Osteoblast (primary cell): ENCODE data around the gene TUBB2B. TPM values are rescaled to one million over a fixed set of nuclear protein-coding genes. Genes with fewer than 3 reads are reported as not detected.

ENCODE experiments used
- DNase-seq: peaks from one replicate; pipeline ENCODE4 v3.0.0; 2011; ENCODE audit warnings: low spot score, mixed read lengths; ENCODE audit not compliant: insufficient read length; ENCODE audit errors: missing footprints
- H2AFZ ChIP-seq: 2 replicates; pipeline ENCODE4 v1.6.0; 2011; ENCODE audit warnings: mild to moderate bottlenecking, low read length
- H3K27ac ChIP-seq: 2 replicates; pipeline ENCODE4 v1.5.1; 2011; ENCODE audit warnings: mild to moderate bottlenecking, low read depth, low read length, moderate library complexity
- H3K27me3 ChIP-seq: 2 replicates; pipeline ENCODE4 v1.6.0; 2012; ENCODE audit warnings: mild to moderate bottlenecking, control low read depth, inconsistent platforms, low read length, moderate library complexity; ENCODE audit not compliant: insufficient read depth
- H3K36me3 ChIP-seq: 2 replicates; pipeline ENCODE4 v1.5.1; 2011; ENCODE audit warnings: mild to moderate bottlenecking, low read length, control low read depth, moderate library complexity; ENCODE audit not compliant: insufficient read depth
- H3K4me1 ChIP-seq: 2 replicates; pipeline ENCODE4 v1.5.1; 2011; ENCODE audit warnings: mild to moderate bottlenecking, low read length, control low read depth, moderate library complexity; ENCODE audit not compliant: insufficient read depth
- H3K4me2 ChIP-seq: 2 replicates; pipeline ENCODE4 v1.6.0; 2011; ENCODE audit warnings: mild to moderate bottlenecking, low read length; ENCODE audit not compliant: insufficient read depth
- H3K4me3 ChIP-seq: fragments of 200-600 bp; sonication (generic); 3 replicates; pipeline ENCODE4 v1.5.1; 2012; ENCODE audit warnings: mild to moderate bottlenecking, low read length, inconsistent platforms; ENCODE audit not compliant: insufficient read depth
- H3K79me2 ChIP-seq: 2 replicates; pipeline ENCODE4 v1.6.0; 2012; ENCODE audit warnings: mild to moderate bottlenecking, low read length, control low read depth, inconsistent platforms; ENCODE audit not compliant: insufficient read depth
- H3K9me3 ChIP-seq: 2 replicates; pipeline ENCODE4 v1.5.1; 2011; ENCODE audit warnings: low read depth, low read length, control low read depth
- H4K20me1 ChIP-seq: 2 replicates; pipeline ENCODE4 v1.6.0; 2012; ENCODE audit warnings: mild to moderate bottlenecking, low read length, control low read depth; ENCODE audit not compliant: insufficient read depth
- CTCF ChIP-seq: IDR thresholded peaks from 2 replicates; pipeline ENCODE4 v1.5.1; 2011; ENCODE audit warnings: mild to moderate bottlenecking, low read depth, low read length, moderate library complexity; ENCODE audit errors: extremely low read depth
- total RNA-seq: library from RNA; depleted of rRNA; stranded (reverse); fragments of >200 nt; gene quantifications from 2 replicates; pipeline ENCODE4 v1.2.3, GENCODE V29; 2012

The TUBB2B gene
- total RNA-seq, 1 donor, result 9.0 TPM

DNA sequence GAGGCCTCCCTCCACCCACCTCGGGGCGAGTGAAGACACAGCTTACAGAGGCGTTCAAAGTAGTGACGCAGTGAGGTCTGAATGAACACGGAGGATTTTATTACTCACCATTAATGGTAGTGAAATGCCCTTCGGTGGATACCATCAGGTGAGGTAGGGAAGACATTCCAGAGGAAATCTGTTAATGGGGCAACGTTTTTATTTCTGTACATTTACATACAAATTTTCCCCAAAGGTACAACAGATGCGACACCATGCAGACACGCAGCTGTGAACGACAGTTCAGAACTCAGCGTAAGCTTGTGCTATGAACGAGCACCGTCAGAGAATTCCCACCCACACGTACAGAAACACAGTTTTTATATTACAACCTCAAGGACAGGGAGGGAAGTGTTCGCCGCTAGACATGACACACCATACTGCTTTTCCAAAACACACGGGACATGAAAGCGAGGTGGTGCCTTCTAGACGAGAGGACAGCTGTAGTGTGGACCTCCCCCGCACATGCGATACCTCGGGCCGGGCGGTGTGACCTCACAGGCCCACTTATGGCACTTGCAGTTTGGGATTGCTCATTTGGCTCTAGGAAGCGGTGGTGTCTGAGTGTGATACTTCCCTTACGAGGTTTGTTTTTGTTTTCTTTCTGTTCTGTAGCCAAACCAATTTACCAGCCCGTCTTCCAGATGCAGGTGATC is 42.0 kb upstream of the TUBB2B start:
- no peak overlapping the region for H3K4me3 ChIP-seq
- H4K20me1 ChIP-seq, result peaks cover 12% of the 10 kb centered on the region
- TF ChIP-seq CTCF, result no peak
- no peak for DNase-seq
- peaks cover 20% of the 10 kb centered on the region for H3K79me2 ChIP-seq
- H2AFZ ChIP-seq, result no peak overlapping the region
- peaks cover 42% of the 10 kb centered on the region for H3K36me3 ChIP-seq
- no peak overlapping the region for H3K27ac ChIP-seq
- H3K9me3 ChIP-seq, result no peaks in the 10 kb centered on the region
- no peak overlapping the region for H3K4me2 ChIP-seq
- no peaks in the 10 kb centered on the region for H3K27me3 ChIP-seq
- no peaks in the 10 kb centered on the region for H3K4me1 ChIP-seq

DNA sequence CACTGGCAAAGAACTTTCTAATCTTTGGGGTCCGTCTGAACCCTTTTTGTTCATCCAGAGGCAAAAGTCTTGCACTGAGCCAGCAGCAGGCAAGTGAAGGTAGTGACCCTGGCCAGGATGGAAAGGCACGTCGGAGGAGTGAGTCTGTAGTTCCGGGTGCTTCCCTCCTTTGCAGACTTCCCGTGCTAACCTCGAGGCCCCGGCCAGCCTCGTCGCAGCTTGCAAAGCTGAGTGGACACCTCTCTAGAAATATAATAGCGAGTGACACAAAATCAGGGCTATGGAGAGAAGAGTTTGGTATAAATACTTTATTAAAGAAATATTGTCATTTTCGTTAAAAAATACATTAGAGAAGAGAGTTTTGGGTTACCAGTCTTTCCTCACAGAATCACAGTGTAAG is 41.2 kb upstream of the TUBB2B start:
- Histone ChIP-seq H3K79me2 (peaks cover 28% of the 10 kb centered on the region), H2AFZ (no peak overlapping the region), H3K36me3 (peaks cover 49% of the 10 kb centered on the region), H3K4me3 (no peak overlapping the region), H3K27ac (no peak overlapping the region), H3K4me2 (no peak overlapping the region), H3K4me1 (no peaks in the 10 kb centered on the region), H3K27me3 (no peaks in the 10 kb centered on the region), H4K20me1 (peaks cover 18% of the 10 kb centered on the region), H3K9me3 (no peaks in the 10 kb centered on the region)
- DNase-seq, result no peak
- TF ChIP-seq CTCF, result no peak

GRCh38 chr6:3267162-3267561 is 39.7 kb upstream of the TUBB2B start:
- peaks cover 51% of the 10 kb centered on the region for H3K36me3 ChIP-seq
- H3K79me2 ChIP-seq, result peaks cover 41% of the 10 kb centered on the region
- DNase-seq, result no peak
- H3K27ac ChIP-seq, result no peak overlapping the region
- H3K9me3 ChIP-seq, result no peaks in the 10 kb centered on the region
- no peak for TF ChIP-seq CTCF
- peaks cover 20% of the 10 kb centered on the region for H4K20me1 ChIP-seq
- no peaks in the 10 kb centered on the region for H3K27me3 ChIP-seq
- no peak overlapping the region for H2AFZ ChIP-seq
- no peaks in the 10 kb centered on the region for H3K4me1 ChIP-seq
- no peak overlapping the region for H3K4me2 ChIP-seq
- no peak overlapping the region for H3K4me3 ChIP-seq

GRCh38 chr6:3266170-3266569 is 38.7 kb upstream of the TUBB2B start:
- no peak overlapping the region for H3K4me3 ChIP-seq
- no peak overlapping the region for H3K27ac ChIP-seq
- H3K36me3 ChIP-seq, result peaks cover 41% of the 10 kb centered on the region
- no peak overlapping the region for H2AFZ ChIP-seq
- H3K4me2 ChIP-seq, result no peak overlapping the region
- no peaks in the 10 kb centered on the region for H3K27me3 ChIP-seq
- TF ChIP-seq CTCF, result no peak
- peaks cover 25% of the 10 kb centered on the region for H4K20me1 ChIP-seq
- peaks cover 51% of the 10 kb centered on the region for H3K79me2 ChIP-seq
- DNase-seq, result no peak
- no peaks in the 10 kb centered on the region for H3K9me3 ChIP-seq
- no peaks in the 10 kb centered on the region for H3K4me1 ChIP-seq
